Ectodermal cell (in vitro differentiated cells): ENCODE results near the gene PHF19.
A peak's percentile ranks its signal among the peaks of the same experiment; 100 is the strongest.

Experiments used
- H3K27ac ChIP-seq: 2 replicates; pipeline ENCODE4 v1.7.0; 2013; ENCODE audit warnings: mild to moderate bottlenecking, low read depth, low read length; ENCODE audit not compliant: insufficient read depth, poor library complexity, severe bottlenecking
- H3K27me3 ChIP-seq: 2 replicates; pipeline ENCODE4 v1.7.0; 2013; ENCODE audit warnings: mild to moderate bottlenecking, low read length; ENCODE audit not compliant: insufficient read depth, control insufficient read depth, poor library complexity, severe bottlenecking
- H3K36me3 ChIP-seq: one replicate; pipeline ENCODE4 v1.7.0; 2013; ENCODE audit warnings: low read length; ENCODE audit not compliant: control insufficient read depth, insufficient read depth
- H3K4me1 ChIP-seq: one replicate; pipeline ENCODE4 v1.7.0; 2013; ENCODE audit warnings: low read length; ENCODE audit not compliant: control insufficient read depth, insufficient read depth
- H3K4me3 ChIP-seq: 2 replicates; pipeline ENCODE4 v1.7.0; 2013; ENCODE audit warnings: low read depth, low read length, control low read depth; ENCODE audit not compliant: insufficient read depth
- H3K9me3 ChIP-seq: 2 replicates; pipeline ENCODE4 v1.7.0; 2013; ENCODE audit warnings: mild to moderate bottlenecking, low read length, moderate library complexity; ENCODE audit not compliant: control insufficient read depth
- WGBS, 2 experiments: methylation state at CpG; one replicate each; pipeline ENCODE4 v1.1.7; 2013; ENCODE audit warnings: missing lambda C conversion rate in 2 of 2; 5-methylcytosine and 5-hydroxymethylcytosine counted together

The PHF19 gene

GRCh38 chr9:120891245-120891883, 14.4 kb upstream of the PHF19 start:
- H3K4me3 ChIP-seq, result no peak overlapping the region
- WGBS, 2 experiments, result 93 to 94% methylated on average over 10 of the region's 10 CpGs
- peaks cover 3% of the 10 kb centered on the region for H3K4me1 ChIP-seq
- H3K27ac ChIP-seq, result no peak overlapping the region
- H3K9me3 ChIP-seq, result no peaks in the 10 kb centered on the region
- peaks cover 16% of the 10 kb centered on the region for H3K27me3 ChIP-seq
- no peaks in the 10 kb centered on the region for H3K36me3 ChIP-seq

GRCh38 chr9:120890320-120891244, 13.6 kb upstream of the PHF19 start:
- Histone ChIP-seq H3K36me3 (no peaks in the 10 kb centered on the region), H3K4me1 (peaks cover 8% of the 10 kb centered on the region), H3K27ac (no peak overlapping the region), H3K9me3 (no peaks in the 10 kb centered on the region), H3K4me3 (no peak overlapping the region), H3K27me3 (peaks cover 16% of the 10 kb centered on the region)
- WGBS, 2 experiments, result 85 to 86% methylated on average over 14 of the region's 14 CpGs

GRCh38 chr9:120889606-120890271, 12.8 kb upstream of the PHF19 start:
- H3K27me3 ChIP-seq, result peaks cover 11% of the 10 kb centered on the region
- peaks cover 8% of the 10 kb centered on the region for H3K4me1 ChIP-seq
- H3K27ac ChIP-seq, result no peak overlapping the region
- H3K36me3 ChIP-seq, result no peaks in the 10 kb centered on the region
- H3K4me3 ChIP-seq, result no peak overlapping the region
- WGBS, 2 experiments, result 96% methylated on average over 1 of the region's 1 CpG
- H3K9me3 ChIP-seq, result no peaks in the 10 kb centered on the region

- H3K4me1 ChIP-seq, result peaks cover 8% of the 10 kb centered on the region
- H3K4me3 ChIP-seq, result no peak overlapping the region
- H3K36me3 ChIP-seq, result no peaks in the 10 kb centered on the region
- H3K27me3 ChIP-seq, result no peaks in the 10 kb centered on the region
- H3K9me3 ChIP-seq, result no peaks in the 10 kb centered on the region
- H3K27ac ChIP-seq, result no peak overlapping the region
Observed at GRCh38 chr9:120888626-120889025, 11.6 kb upstream of the PHF19 start.

- WGBS, 2 experiments, result 90 to 93% methylated on average over 8 of the region's 8 CpGs
- Histone ChIP-seq H3K27me3 (no peaks in the 10 kb centered on the region), H3K27ac (no peak overlapping the region), H3K36me3 (no peaks in the 10 kb centered on the region), H3K4me3 (no peak overlapping the region), H3K4me1 (peaks cover 8% of the 10 kb centered on the region), H3K9me3 (no peaks in the 10 kb centered on the region)
Observed at GRCh38 chr9:120886490-120886967, 9.5 kb upstream of the PHF19 start.

- Histone ChIP-seq H3K27me3 (no peaks in the 10 kb centered on the region), H3K4me1 (peaks cover 8% of the 10 kb centered on the region), H3K4me3 (no peak overlapping the region), H3K27ac (peak overlapping the region; percentile 44), H3K36me3 (no peaks in the 10 kb centered on the region), H3K9me3 (no peaks in the 10 kb centered on the region)
- 73 to 76% methylated on average over 5 of the region's 5 CpGs for WGBS, 2 experiments
Observed at GRCh38 chr9:120885958-120886357, 9.0 kb upstream of the PHF19 start.

- 56 to 58% methylated on average over 3 of the region's 3 CpGs for WGBS, 2 experiments
- H3K27ac ChIP-seq, result no peak overlapping the region
- no peaks in the 10 kb centered on the region for H3K27me3 ChIP-seq
- no peak overlapping the region for H3K4me3 ChIP-seq
- no peaks in the 10 kb centered on the region for H3K9me3 ChIP-seq
- H3K4me1 ChIP-seq, result peaks cover 8% of the 10 kb centered on the region
- no peaks in the 10 kb centered on the region for H3K36me3 ChIP-seq
Observed at GRCh38 chr9:120885457-120885856, 8.5 kb upstream of the PHF19 start.

DNA sequence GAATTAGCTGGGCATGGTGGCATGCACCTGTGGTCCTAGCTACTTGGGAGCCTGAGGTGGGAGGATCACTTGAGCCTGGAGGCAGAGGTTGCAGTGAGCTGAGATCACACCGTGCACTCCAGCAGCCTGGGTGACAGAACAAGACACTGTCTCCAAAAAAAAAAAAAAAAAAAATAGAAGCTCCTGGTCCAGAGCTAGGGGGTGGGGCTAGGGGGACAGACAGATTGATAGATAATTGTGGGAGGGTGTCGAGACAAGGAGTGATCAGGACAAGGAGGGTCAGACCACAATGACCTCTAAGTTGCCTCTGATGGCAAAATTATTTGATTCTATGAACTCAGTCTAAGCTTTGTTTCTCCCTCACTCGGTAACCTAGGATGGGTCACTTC, 6.6 kb upstream of the PHF19 start:
- 88 to 93% methylated on average over 2 to 3 of the region's 3 CpGs for WGBS, 2 experiments
- no peak overlapping the region for H3K4me3 ChIP-seq
- H3K27me3 ChIP-seq, result no peaks in the 10 kb centered on the region
- H3K27ac ChIP-seq, result no peak overlapping the region
- H3K36me3 ChIP-seq, result no peaks in the 10 kb centered on the region
- H3K9me3 ChIP-seq, result no peaks in the 10 kb centered on the region
- H3K4me1 ChIP-seq, result peaks cover 8% of the 10 kb centered on the region

DNA sequence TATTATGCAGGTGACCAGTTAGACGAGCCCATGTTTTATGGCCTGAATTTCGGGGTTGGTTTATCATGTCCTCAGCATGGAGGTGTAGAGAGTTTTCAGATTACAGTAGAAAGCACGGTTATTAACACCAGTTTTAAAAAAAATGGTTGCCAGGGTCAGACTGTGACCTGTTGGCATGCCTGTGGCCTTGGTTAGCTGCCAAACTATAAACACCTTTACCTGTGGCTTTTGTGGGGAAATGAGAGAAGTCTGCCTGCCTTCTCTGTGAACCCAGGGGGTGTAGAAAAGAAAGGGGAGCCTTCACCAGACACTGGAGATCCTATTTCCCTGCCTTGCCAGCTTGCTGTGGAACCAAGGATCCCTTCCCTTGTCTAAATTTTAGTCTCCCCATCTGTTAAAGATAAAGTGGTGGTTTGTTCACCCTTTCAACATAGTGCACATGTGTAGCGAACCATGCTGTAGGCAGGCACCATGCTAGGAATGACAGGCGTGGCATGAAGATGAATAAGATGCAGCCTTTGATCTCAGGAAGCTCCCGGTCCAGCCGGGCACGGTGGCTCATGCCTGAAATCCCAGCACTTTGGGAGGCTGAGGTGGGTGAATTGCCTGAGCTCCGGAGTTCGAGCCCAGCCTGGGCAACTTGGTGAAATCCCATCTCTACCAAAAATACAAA, 6.1 kb upstream of the PHF19 start:
- WGBS, 2 experiments, result 89 to 93% methylated on average over 10 of the region's 10 CpGs
- H3K4me1 ChIP-seq, result peaks cover 8% of the 10 kb centered on the region
- H3K4me3 ChIP-seq, result no peak overlapping the region

More for the DNA sequence above, 6.1 kb upstream of the PHF19 start:
- Histone ChIP-seq H3K27me3 (peaks cover 5% of the 10 kb centered on the region), H3K36me3 (no peaks in the 10 kb centered on the region), H3K27ac (no peak overlapping the region), H3K9me3 (no peaks in the 10 kb centered on the region)
